ENCODE data around the gene PAX5.

Gene PAX5

GRCh38 chr9:36853233-36853632, 180.8 kb downstream of the PAX5 start:
- DNase-seq: no peak

GRCh38 chr9:36849943-36850342, 184.1 kb downstream of the PAX5 start:
- no peak for DNase-seq

DNA sequence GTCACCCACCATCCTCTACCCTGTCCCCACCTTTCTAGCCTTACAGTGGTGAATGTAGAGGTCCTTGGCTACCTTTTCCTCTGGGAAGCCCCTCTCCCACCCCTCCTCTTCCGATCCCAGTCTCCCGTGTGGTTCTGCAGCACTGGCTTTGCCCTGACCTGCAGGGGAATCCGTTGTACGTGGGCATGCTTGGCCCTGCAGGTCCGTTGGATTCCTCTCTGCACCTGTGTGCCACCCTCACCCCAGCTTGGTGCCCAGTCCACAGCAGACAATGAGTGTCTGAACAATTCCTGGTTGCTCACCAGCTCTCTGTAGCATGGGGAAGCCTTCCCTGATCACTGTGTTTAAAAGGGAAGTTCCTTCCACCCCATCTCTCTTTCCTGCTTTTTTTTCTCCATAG, 185.1 kb downstream of the PAX5 start:
- no peak for DNase-seq

DNA sequence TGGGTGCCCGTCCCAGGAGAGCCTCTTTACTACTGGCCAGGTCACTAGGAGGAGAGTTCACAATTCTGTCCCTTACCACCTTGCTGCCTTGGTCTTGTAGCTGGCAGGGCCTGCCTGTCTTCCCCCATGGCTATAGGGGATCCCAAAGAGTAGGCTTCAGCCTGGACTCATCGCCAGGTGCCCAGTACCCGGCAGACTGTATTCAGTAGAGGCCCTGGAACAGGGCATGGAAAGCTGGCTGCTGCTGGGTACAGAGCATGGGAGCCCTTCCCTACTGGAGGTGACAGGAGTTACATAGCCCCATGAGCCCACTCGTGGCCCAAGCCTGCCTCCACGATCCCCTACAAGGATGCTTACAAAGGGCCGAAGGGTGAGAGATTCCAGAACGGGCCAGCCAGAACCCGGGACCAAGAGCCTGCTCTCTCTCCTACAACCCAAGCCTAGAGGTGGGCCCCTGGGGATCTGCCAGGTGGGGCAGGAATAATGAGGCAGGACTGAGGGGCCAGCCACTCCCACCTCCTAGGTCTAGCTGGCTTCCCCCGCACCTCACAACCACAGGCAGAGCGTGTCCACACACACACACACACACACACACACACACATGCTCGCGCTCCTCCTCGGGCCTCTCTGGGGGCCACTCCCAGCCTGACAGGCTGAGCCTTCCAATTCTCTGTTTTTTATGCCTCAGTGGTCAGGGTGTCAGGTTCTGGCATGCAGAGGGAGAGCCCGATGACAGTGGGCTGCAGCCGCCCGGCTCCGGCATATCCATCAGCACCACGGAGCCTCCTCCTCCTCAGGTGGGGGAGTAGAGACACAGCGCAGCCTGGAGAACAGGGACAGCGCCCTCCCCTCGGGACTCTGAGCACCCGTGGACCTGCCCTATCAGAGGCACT, 186.0 kb downstream of the PAX5 start:
- DNase-seq: no peak

DNA sequence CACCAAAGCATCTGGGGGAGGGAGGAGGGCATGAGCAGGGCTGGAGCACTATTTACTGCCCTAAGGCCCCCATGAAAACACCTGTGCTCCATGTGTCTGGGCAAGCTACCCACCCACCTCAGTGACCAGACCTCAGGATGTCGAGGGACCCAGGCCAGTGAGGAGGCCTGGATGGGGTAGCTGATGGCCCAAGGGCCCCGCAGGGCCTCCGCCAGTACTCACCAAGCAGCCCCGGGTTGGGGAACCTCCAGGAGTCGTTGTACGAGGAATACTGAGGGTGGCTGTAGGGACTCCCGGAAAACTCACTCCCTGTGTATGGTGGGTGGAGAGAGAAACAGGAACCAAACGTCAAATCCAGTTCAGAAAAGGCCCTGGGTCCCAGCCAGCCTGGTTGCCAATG, 187.4 kb downstream of the PAX5 start:
- DNase-seq: no peak

- no peak for DNase-seq
Observed at GRCh38 chr9:36845844-36846243, 188.2 kb downstream of the PAX5 start.

GRCh38 chr9:36844961-36845360, 189.1 kb downstream of the PAX5 start:
- no peak for DNase-seq

- no peak for DNase-seq
Observed at GRCh38 chr9:36843964-36844363, 190.1 kb downstream of the PAX5 start.

DNA sequence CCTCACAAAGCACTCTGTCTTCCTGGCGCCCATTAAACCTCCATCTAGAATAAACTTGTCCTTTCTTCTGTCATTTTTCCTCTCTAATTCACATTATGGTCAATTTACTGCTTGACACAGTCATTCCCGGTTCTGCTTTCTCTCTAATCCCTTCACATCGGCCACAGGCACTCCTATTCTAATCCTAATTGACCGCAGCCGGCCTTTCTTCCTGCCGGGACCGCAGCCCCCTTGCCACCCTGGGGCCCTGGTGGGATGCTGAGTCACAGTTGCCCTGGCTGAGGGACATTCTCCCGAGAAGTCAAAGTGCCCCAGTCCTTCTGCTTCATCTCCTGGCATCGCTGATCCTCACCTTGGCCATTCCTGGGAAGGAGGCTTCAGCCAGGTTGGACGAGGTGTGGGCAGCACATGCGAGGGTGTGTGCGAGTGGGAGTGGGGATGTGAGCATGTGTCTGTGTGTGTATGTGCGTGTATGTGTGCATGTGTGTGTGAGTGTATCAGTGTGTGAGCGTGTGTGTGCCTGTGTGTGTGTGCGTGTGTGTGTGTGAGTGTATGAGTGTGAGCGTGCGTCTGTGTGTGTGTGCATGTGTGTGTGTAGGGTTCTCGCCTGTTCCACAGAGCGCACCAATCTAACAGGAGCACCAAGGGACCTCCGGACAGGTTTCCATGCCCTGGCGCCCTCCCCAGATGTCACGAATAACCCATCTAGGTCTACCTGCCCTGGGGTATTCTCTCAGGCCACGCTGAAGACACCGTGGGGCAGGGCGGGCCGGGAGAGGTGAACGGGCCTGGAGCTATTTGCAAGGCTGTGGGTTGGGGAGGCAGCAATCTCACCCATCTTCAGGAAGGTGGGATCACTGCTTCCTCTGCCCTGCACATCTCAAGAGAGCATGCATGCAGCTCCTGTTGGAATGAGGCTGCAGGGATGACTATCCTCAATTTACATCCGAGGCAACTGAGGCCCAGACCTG, 191.2 kb downstream of the PAX5 start:
- no peak for DNase-seq

GRCh38 chr9:36840898-36841536, 193.1 kb downstream of the PAX5 start:
- DNase-seq: no peak

DNA sequence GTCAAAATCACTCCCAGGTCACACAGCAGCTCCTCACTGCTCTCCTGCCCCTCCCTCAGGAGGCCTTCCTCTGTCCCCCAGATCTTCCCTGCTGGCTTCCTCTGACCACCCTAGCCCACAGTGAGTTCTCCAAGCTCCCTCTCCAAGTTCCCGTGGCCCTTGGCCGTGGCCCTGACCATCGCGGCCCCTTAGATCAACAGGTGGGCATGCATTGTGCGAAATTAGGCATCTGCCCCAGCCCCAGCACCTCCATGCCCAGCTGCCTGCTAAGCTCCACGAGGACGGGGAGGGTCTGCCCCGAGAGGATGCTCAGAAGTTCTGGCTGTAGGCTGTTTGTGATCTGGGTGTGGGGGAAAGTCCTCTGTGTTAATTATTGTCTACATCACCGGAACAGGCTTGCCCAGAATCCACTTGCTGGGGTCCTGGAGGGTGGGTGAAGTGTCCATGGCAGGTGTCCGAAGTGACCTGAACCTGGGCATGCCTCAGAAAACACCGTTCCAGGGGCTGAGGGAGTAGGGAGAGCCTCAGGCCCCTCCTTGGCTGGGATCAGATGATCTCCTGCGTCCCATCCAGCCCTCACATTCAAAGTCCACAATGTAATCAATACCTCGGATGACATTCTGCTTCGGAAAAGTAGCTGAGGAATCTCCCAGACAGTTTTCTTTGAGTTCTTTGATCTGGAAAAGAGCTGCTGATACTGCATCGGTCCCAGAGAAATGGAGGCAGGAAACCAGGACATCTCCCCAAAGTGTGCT, 194.8 kb downstream of the PAX5 start:
- DNase-seq: no peak

DNA sequence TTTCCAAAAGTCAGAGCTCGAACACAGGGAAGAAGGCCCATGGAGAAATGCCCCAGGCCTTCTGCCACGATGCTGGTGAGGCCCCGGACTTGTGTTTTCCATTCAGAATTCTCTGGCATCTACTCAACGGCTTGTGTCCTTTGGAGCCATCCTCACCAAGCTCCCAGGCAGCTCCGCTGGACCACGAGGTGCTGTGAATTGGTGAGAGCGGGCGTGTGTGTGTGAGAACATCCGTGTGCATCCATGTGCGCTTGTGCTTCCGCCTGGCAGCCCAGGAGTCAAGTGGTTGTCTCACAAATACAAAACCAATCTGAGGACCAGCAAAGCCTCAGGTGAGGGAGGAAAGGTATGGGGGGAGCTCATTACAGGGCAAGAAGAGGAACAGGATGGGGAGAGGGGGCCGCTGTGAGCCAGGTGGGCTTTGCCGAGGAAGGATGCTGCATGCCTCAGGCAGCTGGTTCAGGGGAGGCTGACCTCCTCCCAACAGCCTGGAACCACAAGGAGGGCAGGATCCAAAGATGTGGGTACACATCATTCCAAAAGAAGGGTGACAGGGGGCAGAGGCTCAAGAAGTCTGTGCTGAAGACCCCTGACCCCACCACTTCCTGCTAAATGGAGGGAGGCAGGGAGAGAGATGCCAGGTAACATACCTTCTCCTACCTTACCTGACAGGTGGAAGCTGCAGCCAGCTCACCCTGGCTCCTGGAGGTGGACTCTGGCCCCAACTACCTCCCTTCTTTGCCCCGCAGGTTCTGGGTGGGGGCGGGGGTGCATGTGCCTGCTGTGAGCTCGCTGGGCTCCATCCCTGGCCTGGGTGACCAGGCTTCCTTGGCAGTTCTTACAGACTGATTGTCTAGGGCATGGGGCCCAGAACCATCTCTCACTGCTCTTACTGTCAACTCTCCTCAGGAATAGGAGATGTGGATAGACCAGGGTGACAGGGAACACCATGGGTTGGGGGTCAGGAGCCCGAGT, 196.3 kb downstream of the PAX5 start:
- no peak for DNase-seq

- no peak for DNase-seq
Observed at GRCh38 chr9:36836486-36836885, 197.6 kb downstream of the PAX5 start.

GRCh38 chr9:36835271-36835996, 198.6 kb downstream of the PAX5 start:
- no peak for DNase-seq

DNA sequence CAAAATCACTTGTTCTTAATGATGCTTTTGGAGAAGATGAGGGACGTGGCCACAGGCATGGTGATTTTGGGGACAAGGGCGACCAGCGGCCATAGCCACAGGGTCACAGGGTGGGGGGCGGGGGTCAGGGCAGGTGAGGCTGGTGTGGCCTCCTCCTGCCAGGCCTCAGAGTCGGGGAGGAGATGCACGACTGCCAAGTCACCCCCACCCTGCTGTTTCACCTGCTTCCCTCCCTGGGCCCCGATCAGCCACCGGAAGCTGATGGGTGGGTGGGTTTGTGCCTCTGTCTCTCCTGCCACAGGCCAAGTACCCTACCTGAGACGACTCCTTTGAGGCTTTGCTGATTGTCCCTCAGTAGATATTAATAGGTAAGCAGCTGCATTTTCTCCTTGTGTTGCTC, 199.3 kb downstream of the PAX5 start:
- DNase-seq: no peak

DNA sequence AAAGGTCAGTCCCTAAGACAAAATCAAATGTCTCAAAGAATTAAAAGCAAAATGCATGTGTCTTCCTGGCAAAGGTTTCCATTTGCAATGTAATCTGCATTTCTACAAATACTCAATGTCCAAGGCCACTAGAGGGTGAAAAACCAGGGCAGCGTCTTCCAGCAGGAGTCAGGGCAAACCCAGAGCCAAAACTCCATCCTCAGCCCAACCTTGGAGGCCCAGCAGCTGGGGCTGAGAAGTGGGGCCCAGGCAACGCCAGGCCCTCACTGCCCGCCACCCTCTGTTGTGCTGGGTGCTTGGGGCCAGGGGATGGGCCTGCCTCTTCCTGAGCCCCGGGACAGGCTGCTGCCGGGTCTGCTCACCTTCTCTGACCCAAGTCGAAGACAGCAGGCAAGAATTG, 200.1 kb downstream of the PAX5 start:
- no peak for DNase-seq

DNA sequence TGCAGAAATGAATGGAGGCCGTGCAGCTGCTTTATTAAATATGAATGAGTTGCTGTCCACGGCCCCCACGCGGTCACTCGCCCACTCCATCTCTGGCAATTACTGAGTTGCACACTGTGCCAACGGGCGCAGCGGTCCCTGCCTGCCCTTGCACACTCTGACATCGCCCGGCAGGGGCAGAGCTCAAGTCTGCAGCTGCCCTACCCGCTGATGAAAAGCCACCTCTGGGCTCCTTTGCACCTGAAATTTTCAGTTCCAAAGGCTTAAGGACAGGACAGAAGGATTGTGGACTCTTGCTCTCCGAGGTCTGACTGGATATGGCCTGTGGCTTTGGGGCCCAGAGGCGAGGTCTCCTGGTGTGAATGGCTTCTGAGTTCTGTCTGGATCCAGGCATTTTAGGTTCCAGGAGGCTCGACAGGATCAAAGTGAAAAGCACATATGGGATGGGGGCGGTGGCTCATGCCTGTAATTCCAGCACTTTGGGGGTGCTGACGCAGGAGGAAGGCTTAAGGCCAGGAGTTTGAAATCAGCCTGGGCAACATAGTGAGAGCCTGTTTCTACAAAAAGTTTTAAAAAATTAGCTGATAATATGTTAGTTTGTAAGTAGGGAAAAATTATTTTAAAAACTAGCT, 201.8 kb downstream of the PAX5 start:
- no peak for DNase-seq

GRCh38 chr9:36831381-36832161, 202.5 kb downstream of the PAX5 start:
- no peak for DNase-seq

DNA sequence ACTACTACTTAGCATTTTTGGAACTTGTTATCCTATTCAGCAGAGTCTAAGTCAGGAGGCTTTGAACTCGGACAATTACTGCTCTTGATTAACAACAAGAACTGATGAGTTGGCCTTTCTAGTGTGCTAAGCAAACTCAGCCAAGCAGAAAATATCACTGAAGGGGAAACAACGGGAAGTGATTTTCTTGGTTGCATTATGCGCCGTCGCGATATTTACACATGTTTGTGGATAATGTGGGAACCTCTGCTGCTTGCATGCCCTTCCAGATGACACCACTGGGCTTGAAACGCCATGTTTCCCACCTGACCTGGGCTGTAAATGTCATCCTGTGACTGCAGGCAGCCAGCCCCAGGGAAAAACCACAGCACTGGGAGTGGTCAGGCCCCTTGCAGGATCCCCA, 205.5 kb downstream of the PAX5 start:
- no peak for DNase-seq
